Ovary (tissue), 9 donors: Measurements from ENCODE around the gene DUOX1. TPM values are rescaled to one million over a fixed set of nuclear protein-coding genes. Genes with fewer than 3 reads are reported as not detected.

Experiments
- DNase-seq, 5 donors: peaks; one replicate each; pipeline ENCODE4 v3.0.0-alpha.2; 2019 to 2020
- H3K27ac ChIP-seq, 2 donors: fragments of 200-600 bp; one replicate each; pipeline versions ENCODE4 v1.5.1 to v1.8.0; 2019 to 2022
- H3K27me3 ChIP-seq: fragments of 200-600 bp; one replicate; pipeline ENCODE4 v1.8.0; 2022
- H3K36me3 ChIP-seq: fragments of 200-600 bp; sonication (generic); one replicate; pipeline ENCODE4 v1.5.1; 2019
- H3K4me1 ChIP-seq: one replicate; pipeline ENCODE4 v1.8.1; 2013; ENCODE audit warnings: mild to moderate bottlenecking, moderate library complexity; ENCODE audit not compliant: insufficient read depth
- H3K4me3 ChIP-seq: fragments of 200-600 bp; sonication (generic); one replicate; pipeline ENCODE4 v1.5.1; 2017
- H3K9me3 ChIP-seq, 2 donors: fragments of 200-600 bp in 1 of 2; sonication (generic) in 1 of 2; one replicate each; pipeline versions ENCODE4 v1.5.1 to v1.8.1; 2013 to 2019; ENCODE audit warnings: mild to moderate bottlenecking in 1 of 2, moderate library complexity in 1 of 2
- EP300 ChIP-seq: sonication (generic); formaldehyde crosslinking; IDR thresholded peaks from one replicate; pipeline ENCODE4 v1.6.1; 2017; ENCODE audit warnings: antibody characterized with exemption
- POLR2A ChIP-seq: fragments of 450-650 bp; IDR thresholded peaks from one replicate; pipeline ENCODE4 v1.6.1; 2017; ENCODE audit warnings: antibody characterized with exemption, mild to moderate bottlenecking, moderate library complexity
- WGBS, 3 donors: extraction: QIAGEN DNeasy Blood & Tissue Kit in 1 of 3; methylation state at CpG; one replicate each; pipeline versions ENCODE4 v1.1.5 to v1.1.7; 2013 to 2017; 5-methylcytosine and 5-hydroxymethylcytosine counted together
- intact Hi-C, 4 donors: fragments of 100-400 bp; cut with DNase I; formaldehyde crosslinking; loops; one replicate each; pipeline versions ENCODE4 v1.11.0 to v1.15.1; 2022 to 2023
- polyA plus RNA-seq, 2 donors: library from polyadenylated mRNA; stranded (reverse); fragments of 200-250 nt in 1 of 2; fragments of 350-450 nt in 1 of 2; fragmentation: Illumina TruSeq in 1 of 2; extraction: RNeasy Lipid Tissue Mini Kit (QIAGEN cat#74804) in 1 of 2; gene quantifications; one replicate each; pipeline ENCODE4 v1.2.3, GENCODE V29; 2013 to 2014
- total RNA-seq, 7 donors: library from RNA; depleted of rRNA in 2 of 7; stranded (reverse); fragments of >200 nt in 2 of 7; fragmentation: NEBNext Ultra II Directional in 3 of 7; extraction: Animal tissue kit (Norgen Biotek cat#: 25700) in 3 of 7; gene quantifications; one replicate each; pipeline versions ENCODE4 v1.1.0 to v1.2.4, GENCODE V29; 2016 to 2023
- TF ChIP-seq, protein P1 (sequence below), 3 donors: fragments of 450-650 bp in 2 of 3; fragments of 200-600 bp in 1 of 3; IDR thresholded peaks; one replicate each; pipeline versions ENCODE4 v1.5.1 to v1.8.0; 2016 to 2022; ENCODE audit warnings: antibody characterized with exemption in 3 of 3, mild to moderate bottlenecking in 1 of 3
- donor health status: DM: no; HTN: no; CAD: no; lungs with moderate emphysema.
- donor health status: DM: no; HTN: no; CAD: no.
- donor health status: Bipolar disorder and iron deficiency.
- donor health status: DM: yes; HTN: yes; CAD: no.
- donor health status: DM: no; HTN: no; CAD: no.
- donor health status: DM: yes; HTN: yes; CAD: no.

DUOX1 gene
- total and polyA plus RNA-seq, 9 donors: 0.23 to 9.2 (median 1.4) TPM

DNA sequence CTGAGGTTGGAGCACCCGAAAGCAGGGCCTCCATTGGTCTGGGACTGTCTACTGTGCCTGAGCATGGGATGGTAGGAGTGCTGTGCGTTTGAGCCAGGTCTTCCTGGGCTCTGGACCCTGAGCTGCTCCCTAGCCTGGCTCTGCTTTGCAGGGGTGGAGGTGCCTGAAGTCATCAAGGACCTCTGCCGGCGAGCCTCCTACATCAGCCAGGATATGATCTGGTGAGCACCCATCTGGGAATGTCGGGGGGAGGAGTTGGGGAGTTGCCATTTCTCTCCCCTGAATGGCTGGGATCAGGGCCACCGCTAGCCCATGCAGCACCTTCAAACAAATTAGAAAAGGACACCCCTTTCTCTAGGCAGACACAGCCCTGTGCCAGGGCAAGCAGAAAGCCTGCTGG is 20.7 kb downstream of the DUOX1 start:
- no peak overlapping the region for H3K4me3 ChIP-seq
- H3K27me3 ChIP-seq: no peaks in the 10 kb centered on the region
- 60 to 82% (median 67%) methylated on average over 6 of the region's 6 CpGs for WGBS, 3 donors
- H3K36me3 ChIP-seq: no peaks in the 10 kb centered on the region
- H3K27ac ChIP-seq: no peak overlapping the region
- H3K9me3 ChIP-seq: no peaks in the 10 kb centered on the region
- no peak for TF ChIP-seq EP300
- TF ChIP-seq, protein P1, sequence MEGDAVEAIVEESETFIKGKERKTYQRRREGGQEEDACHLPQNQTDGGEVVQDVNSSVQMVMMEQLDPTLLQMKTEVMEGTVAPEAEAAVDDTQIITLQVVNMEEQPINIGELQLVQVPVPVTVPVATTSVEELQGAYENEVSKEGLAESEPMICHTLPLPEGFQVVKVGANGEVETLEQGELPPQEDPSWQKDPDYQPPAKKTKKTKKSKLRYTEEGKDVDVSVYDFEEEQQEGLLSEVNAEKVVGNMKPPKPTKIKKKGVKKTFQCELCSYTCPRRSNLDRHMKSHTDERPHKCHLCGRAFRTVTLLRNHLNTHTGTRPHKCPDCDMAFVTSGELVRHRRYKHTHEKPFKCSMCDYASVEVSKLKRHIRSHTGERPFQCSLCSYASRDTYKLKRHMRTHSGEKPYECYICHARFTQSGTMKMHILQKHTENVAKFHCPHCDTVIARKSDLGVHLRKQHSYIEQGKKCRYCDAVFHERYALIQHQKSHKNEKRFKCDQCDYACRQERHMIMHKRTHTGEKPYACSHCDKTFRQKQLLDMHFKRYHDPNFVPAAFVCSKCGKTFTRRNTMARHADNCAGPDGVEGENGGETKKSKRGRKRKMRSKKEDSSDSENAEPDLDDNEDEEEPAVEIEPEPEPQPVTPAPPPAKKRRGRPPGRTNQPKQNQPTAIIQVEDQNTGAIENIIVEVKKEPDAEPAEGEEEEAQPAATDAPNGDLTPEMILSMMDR (IDR thresholded peaks at IDR 0.05): no peak
- TF ChIP-seq POLR2A: no peak
- H3K4me1 ChIP-seq: no peaks in the 10 kb centered on the region
- intact Hi-C loops: no loop called here
- DNase-seq: no peak

DNA sequence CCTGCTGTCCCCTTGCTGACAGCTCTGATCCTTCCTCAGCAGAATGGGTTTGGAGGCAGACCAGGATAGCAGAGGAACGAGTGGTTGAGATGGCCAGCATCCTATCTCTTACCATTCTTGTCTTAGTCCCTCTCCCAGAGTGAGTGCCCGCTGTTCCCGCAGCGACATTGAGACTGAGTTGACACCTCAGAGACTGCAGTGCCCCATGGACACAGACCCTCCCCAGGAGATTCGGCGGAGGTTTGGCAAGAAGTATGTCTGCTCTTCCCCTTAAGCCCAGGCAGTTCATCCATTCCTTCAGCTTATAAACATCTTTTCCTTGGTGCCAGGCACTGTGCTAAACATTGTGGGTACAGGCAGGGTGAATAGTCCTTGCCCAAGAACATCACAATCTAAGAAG is 21.2 kb downstream of the DUOX1 start:
- Histone ChIP-seq H3K27ac (no peak overlapping the region), H3K27me3 (no peaks in the 10 kb centered on the region), H3K9me3 (no peaks in the 10 kb centered on the region), H3K36me3 (no peaks in the 10 kb centered on the region), H3K4me1 (no peaks in the 10 kb centered on the region), H3K4me3 (no peak overlapping the region)
- no peak for DNase-seq
- WGBS, 3 donors: 84 to 95% (median 87%) methylated on average over 6 of the region's 6 CpGs
- intact Hi-C loops: no loop called here
- TF ChIP-seq EP300: no peak

- Histone ChIP-seq H3K9me3 (no peaks in the 10 kb centered on the region), H3K36me3 (no peaks in the 10 kb centered on the region), H3K4me3 (no peak overlapping the region), H3K27ac (no peak overlapping the region), H3K27me3 (no peaks in the 10 kb centered on the region), H3K4me1 (no peaks in the 10 kb centered on the region)
- 88 to 90% (median 90%) methylated on average over 36 of the region's 36 CpGs for WGBS, 3 donors
- intact Hi-C loops: no loop called here
- DNase-seq: no peak
- TF ChIP-seq POLR2A (no peak), EP300 (no peak)
- TF ChIP-seq, protein P1 (IDR thresholded peaks at IDR 0.05): no peak
Observed at GRCh38 chr15:45151998-45152828, 22.4 kb downstream of the DUOX1 start.

GRCh38 chr15:45155739-45156138 is 25.9 kb downstream of the DUOX1 start:
- no peaks in the 10 kb centered on the region for H3K27me3 ChIP-seq
- H3K27ac ChIP-seq: no peak overlapping the region
- TF ChIP-seq, protein P1 (IDR thresholded peaks at IDR 0.05): no peak
- TF ChIP-seq EP300 (no peak), POLR2A (no peak)
- WGBS, 3 donors: 62 to 67% (median 64%) methylated on average over 8 of the region's 8 CpGs
- H3K4me1 ChIP-seq: no peaks in the 10 kb centered on the region
- no peak overlapping the region for H3K4me3 ChIP-seq
- H3K9me3 ChIP-seq: no peaks in the 10 kb centered on the region
- no peak for DNase-seq
- H3K36me3 ChIP-seq: no peaks in the 10 kb centered on the region
- intact Hi-C loops: no loop called here

- Histone ChIP-seq H3K36me3 (no peaks in the 10 kb centered on the region), H3K27me3 (no peaks in the 10 kb centered on the region), H3K4me1 (no peaks in the 10 kb centered on the region), H3K27ac (no peak overlapping the region), H3K4me3 (no peak overlapping the region), H3K9me3 (no peaks in the 10 kb centered on the region)
- intact Hi-C loops: no loop called here
- 46 to 58% (median 50%) methylated on average over 7 of the region's 7 CpGs for WGBS, 3 donors
- DNase-seq: no peak
- TF ChIP-seq POLR2A (no peak), EP300 (no peak)
- TF ChIP-seq, protein P1 (IDR thresholded peaks at IDR 0.05): no peak
Observed at GRCh38 chr15:45156744-45157455, 27.1 kb downstream of the DUOX1 start.
